Adrenal gland (tissue), 5 donors: ENCODE results near the gene KRT76.

Source experiments
- CTCF ChIP-seq, 6 experiments: fragments of 450-650 bp in 4 of 6; fragments of 200-600 bp in 2 of 6; sonication (generic) in 1 of 6; IDR thresholded peaks; 1 replicate in 5 of 6; 2 replicates in 1 of 6; pipeline versions ENCODE4 v1.5.1 to v1.8.0; 2016 to 2021; ENCODE audit warnings: antibody characterized with exemption in 6 of 6, mild to moderate bottlenecking in 2 of 6, moderate library complexity in 1 of 6
- POLR2A ChIP-seq, 2 donors: fragments of 450-650 bp; IDR thresholded peaks; one replicate each; pipeline ENCODE4 v1.6.1; 2017; ENCODE audit warnings: antibody characterized with exemption in 2 of 2, mild to moderate bottlenecking in 2 of 2, moderate library complexity in 1 of 2
- donor health status: DM: no; HTN: no; CAD: no.

- TF ChIP-seq POLR2A (IDR thresholded peaks at IDR 0.05) = no peak
- TF ChIP-seq CTCF (IDR thresholded peaks at IDR 0.05) = no peak
These were observed 46.8 kb downstream of the KRT76 start for GRCh38 chr12:52730383-52730782.
